HG03060 (cell line): ENCODE measurements around the gene CDH15.

ENCODE experiments used
- ATAC-seq: cut with Tn5 transposase; IDR thresholded peaks from one replicate; pipeline ENCODE4 v1.9.1; 2021; ENCODE audit warnings: low read depth, moderate number of reproducible peaks; ENCODE audit not compliant: unreplicated experiment

Gene CDH15, protein sequence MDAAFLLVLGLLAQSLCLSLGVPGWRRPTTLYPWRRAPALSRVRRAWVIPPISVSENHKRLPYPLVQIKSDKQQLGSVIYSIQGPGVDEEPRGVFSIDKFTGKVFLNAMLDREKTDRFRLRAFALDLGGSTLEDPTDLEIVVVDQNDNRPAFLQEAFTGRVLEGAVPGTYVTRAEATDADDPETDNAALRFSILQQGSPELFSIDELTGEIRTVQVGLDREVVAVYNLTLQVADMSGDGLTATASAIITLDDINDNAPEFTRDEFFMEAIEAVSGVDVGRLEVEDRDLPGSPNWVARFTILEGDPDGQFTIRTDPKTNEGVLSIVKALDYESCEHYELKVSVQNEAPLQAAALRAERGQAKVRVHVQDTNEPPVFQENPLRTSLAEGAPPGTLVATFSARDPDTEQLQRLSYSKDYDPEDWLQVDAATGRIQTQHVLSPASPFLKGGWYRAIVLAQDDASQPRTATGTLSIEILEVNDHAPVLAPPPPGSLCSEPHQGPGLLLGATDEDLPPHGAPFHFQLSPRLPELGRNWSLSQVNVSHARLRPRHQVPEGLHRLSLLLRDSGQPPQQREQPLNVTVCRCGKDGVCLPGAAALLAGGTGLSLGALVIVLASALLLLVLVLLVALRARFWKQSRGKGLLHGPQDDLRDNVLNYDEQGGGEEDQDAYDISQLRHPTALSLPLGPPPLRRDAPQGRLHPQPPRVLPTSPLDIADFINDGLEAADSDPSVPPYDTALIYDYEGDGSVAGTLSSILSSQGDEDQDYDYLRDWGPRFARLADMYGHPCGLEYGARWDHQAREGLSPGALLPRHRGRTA

DNA sequence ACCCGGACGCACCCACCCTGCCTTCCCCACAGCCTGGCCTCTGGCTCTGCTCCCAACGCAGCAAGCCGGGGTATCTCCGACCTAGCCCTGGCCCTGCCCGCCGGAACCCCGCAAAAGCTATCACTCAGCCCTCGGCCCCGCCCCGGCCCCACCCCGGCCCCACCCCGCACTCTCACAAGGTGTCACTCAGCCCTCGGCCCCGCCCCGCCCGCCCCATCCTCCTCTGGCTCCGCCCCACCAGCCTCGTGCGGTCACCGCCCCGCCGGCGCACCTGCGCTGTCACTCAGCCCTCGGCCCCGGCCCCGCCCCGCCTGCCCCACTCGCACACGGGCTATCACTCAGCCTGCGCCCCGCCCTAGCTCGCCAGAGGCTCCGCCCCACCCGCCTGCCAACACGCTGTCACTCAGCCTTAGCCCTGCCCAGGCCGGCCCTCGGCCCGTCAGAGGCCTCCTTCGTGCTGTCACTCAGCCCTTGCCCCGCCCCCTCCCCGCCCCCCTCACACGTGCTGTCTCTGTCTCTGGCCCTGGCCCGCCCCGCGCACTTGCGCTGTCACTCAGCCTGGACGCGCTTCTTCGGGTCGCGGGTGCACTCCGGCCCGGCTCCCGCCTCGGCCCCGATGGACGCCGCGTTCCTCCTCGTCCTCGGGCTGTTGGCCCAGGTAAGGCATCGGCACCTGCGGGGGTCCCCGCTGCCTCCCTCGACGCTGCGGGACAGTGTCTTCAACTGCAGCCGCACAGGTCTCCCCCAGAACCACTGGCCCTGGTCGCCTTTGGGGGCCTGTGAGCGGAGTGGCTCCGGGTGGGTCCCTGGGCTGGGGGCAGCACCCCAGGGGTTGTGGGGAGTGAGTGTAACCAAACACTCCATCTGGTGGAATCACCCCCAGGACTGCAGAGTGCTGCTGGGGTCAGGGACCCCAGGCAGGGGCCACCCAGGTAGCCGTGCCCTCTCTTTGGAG is at the start of gene CDH15:
CDH15 (plus strand) TSS at position 533 of the 955 bp plus-strand sequence; CDS start at position 617, 84 bp downstream.
- ATAC-seq: peak; percentile 48

DNA sequence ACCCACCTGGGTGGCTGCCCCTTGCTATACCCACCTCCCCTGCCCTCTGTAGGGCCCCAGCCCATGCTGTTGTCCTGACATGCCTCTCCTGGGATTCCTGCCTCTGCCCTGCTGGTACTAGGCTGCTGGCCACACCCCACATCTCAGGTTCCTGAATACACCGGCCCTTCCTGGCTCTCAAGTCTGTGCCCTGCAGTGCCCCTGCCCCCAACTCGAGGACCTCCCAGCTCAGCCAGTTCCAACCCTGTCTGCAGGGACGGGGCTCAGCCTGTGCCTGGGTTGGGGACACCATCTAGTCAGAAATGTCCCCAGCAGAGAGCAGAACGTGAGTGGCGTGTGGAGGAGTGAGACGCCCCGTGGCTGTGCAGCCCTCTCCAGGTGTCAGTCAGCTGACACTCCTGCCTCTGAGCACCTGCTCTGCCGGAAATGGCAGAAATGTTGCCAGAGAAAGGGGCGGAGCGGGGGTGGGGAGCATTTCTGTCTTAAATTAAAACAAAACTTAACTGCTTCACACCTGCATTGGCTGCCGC is 49.2 kb upstream of the CDH15 start:
- no peak for ATAC-seq

DNA sequence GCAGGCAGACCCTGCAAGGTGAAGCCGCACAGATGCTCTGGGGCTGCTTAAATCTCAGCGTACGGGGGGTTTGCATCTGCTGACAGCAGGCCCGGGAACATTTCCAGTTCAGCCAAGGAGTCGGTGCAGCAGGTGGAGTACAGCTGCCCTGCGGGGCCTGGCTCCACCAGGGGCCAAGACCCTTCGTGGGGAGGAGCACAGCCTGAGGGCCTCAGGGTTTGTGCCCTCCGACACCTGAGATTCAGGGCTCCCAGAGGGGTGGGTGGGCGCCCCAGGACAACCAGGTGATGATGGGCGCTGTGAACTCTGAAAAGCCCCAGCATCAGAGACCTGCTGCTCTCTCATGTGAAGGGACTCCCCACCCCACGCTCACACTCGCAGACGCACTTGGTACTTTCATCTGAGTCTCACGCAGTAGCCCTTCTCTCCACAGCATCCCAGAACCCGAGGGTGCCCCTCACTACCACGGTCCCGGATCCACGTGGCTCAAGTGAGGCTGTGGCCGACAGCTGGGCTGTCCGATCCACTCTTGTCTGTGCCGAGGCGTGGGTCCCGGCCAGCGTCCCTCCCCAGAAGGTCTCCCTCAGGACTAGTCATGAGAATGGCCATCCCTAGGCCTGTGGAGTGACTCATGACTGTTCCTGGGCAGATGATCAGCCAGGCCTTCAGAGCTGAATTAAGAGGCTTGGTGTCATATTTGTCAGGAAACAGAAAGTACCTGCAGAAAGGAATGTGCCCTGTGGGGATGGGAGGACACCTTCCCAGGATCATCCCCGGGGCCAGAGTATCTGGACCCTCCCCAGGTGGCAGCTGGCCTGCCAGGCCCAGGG is 48.3 kb upstream of the CDH15 start:
- no peak for ATAC-seq

DNA sequence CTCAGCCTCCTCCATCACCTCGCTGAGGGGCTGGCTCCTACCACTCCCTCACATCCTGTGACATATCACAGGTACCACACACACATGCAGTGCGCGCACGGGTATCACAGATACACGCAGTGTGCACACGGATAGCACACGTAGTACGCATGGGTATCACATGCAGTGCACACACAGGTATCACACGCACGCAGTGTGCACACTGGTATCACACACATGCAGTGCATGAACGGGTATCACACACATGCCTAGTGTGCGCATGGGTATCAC is 47.8 kb upstream of the CDH15 start:
- ATAC-seq: no peak

DNA sequence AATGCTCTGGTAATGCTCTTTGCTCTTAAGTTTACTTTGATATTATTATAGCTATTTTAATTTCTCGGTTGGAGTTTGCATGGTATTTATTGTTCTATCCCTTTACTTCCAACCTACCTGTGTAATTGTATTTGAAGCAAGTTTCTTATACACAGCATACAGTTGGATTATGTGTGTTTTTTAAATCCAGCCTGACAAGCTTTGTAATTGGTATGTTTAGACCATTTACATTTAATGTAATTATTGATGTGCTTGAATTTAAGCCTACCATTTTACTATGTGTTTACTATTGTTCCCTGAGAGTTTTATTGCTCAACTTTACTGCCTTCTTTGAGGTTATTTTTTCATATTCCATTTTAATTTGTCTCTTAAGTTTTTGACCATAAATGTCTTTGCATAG is 42.2 kb upstream of the CDH15 start:
- no peak for ATAC-seq

DNA sequence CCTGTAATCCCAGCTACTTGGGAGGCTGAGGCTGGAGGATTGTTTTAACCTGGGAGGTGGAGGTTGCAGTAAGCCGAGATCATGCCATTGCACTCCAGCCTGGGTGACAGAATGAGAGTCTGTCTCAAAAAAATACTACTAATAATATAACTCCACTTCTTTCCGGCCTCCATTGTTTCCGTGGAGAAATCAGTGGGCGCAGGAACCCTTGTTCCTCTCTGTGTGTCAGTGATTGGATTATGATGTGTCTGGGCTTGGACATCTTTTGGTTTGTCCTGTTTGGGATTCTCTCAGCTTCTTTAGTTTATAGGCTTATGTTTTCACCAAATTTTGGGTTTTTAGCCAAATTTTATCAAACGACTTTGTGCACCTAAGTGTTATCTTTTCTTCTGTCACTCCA is 41.1 kb upstream of the CDH15 start:
- no peak for ATAC-seq

DNA sequence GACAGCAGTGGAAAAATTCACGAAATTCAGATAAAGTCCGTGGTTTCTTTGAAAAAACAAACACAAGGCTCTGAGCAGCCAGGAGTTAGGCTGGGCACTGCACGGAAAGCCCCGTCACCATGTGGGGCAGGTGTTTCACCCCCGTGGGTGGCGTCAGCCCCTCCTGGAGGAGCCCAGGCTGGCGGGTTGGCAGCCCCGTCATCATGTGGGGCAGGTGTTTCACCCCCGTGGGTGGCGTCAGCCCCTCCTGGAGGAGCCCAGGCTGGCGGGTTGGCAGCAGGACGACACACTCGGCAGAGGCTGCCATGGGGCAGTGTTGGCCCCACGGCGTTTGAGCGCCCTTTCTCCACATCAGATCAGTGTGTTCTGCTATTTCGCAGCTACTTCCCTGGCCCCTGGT is 39.8 kb upstream of the CDH15 start:
- ATAC-seq: no peak

DNA sequence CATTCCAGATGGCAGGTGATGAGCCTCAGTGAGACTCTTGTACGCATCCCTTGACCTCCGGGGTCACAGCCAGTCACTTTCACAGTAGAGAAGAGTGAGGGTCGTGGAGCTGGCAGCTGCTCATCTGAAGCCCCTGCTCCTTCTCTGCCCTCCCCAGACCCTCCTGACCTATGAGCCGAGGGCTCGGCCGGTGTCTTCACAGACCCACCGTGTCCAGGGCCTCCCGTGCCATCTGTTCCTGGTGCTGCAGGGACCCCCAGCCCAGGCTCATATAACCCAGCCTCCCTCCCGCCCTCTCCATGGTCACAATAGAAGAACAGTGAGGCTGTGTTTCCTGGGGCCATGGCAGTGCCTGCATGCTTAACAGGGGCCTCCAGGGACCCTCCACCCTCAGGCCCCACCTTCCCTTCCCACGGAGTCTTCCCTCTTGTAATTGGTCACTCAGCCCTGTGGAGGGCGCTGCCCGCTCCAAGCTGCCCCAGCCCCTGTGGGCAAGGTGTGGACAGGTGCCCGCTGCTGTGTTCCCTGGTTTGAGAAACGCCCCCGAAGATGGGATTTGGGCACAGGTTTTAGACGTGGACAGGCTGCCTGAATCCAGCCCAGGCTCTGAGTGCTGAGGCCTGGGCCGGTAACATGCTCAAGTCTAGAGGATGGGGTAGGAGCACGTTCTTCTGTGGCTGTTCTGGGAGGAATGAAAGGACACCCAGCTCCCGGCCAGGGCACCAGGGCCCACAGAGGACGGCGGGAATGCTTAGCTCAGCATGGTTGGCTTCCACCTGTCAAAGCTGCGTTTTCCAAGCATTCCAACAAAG is 39.1 kb upstream of the CDH15 start:
- ATAC-seq: no peak

DNA sequence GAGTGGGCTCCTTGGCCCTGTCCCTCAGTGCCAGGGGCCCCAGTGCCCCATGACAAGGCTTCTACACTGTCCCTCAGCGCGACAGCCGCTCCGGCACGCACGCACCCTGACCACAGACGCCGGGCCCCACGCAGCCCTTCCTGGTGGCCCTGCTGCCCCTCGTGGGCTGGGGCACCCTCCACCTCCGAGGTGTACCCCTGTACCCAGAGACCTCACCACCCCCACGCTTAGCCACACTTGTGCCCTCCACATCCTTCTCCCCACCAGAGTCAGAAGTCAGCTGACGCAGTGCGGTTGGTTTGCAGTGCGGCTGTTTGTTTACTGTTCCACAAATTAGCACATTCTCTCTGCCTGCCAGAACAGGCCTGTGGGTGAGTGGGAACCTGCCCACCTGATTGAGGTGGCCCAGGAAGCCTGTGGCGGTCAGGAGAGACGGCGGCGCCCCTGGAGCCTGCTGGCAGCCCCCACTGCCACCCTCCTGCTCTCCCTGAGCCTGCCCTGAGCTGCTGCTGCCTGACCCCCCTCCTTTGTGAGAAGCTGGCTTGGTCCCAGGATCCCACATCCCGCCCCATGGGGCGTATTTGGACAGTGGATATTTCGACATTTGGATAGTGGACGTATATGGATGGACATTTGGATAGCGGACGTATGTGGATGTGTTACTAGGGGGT is 38.0 kb upstream of the CDH15 start:
- ATAC-seq: no peak

DNA sequence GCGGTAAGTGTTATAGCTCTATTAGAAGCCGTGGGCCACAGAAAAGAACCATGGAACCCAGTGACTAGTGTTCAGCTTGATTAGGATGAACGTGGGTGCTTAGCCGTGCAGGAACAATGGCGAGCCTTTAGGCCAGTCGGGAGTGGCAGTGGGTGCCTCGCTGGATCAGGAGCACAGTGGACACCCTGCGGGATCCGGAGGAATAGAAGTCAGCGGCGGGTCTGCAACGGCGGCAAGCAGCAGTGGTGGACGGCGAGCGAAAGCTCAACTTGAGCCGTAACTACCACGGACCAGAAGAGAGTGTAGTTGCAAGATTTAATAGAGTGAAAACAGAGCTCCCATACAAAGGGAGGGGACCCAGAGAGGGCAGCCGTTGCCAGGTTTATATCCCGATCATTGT is 37.3 kb upstream of the CDH15 start:
- no peak for ATAC-seq

DNA sequence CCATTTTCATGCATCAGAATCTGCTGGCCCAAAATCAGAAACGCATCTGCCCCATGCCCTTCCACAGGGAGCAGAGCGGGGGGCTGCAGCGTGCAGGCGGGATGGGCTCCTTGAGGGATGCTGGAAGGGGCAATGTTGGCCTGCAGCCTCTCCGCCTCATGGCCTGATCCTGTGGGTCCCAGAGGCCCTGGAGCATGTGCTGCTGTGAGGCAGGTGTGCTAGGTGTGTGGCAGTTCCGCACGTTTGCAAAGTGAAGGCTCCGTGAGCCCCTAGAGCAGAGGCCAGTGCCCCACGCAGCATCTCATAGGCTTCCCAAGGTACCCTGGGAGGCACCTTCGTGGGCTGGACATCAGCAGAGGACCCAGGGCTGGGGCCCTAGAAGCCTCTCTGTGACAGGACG is 36.4 kb upstream of the CDH15 start:
- no peak for ATAC-seq

DNA sequence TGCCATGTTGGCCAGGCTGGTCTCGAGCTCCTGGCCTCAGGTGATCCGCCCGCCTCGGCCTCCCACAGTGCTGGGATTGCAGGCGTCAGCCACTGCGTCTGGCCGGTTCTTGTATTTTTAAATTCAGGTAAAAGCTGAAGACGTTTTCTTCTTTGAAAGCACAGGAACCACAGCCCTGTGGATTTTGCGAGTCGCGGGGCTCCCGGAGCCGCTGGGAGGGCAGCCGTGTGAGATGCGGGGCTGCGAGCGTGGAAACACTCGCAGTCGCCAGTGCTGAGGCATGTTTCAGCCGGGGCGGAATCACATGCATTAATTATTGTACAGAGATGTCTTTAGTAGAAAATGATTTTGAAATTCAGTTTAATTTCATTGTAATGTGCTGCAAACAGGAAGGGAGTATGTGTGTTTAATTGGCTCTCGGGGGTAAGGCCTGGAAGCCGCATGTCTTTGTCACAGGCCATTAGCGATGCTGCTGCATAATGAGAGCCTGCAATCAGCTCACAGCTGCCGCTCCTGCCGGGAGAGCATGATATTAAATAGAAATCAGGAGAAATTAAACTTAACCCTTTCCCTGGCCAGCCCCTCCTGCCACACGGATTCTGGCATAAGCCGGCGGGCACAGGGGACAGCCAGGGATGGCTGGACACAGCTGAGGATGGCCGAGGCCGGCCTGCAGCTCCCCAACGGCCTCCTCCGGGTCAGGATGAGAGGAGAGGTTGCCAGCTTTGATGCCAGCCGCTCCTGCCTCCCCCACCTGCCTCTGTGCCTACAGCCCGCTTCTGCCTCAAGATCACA is 35.4 kb upstream of the CDH15 start:
- no peak for ATAC-seq

DNA sequence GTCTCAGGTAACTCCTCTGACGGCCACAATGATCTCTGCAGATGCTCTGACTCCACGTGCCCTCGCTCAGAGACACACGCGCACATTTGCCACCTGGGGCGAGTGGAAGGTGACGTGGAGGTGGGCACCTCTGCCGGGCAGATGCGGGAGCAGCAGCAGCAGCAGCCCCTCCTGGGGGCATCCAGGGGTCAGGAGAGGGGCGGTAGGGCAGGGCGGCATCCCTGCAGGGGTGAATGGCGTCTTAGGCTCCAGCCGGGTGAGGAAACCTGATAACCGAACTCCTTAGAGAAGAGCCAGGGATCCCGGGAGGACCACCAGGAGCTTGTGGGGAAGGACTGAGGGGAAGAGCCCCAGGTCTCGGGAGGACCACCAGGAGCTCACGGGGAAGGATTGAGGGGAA is 34.6 kb upstream of the CDH15 start:
- no peak for ATAC-seq

DNA sequence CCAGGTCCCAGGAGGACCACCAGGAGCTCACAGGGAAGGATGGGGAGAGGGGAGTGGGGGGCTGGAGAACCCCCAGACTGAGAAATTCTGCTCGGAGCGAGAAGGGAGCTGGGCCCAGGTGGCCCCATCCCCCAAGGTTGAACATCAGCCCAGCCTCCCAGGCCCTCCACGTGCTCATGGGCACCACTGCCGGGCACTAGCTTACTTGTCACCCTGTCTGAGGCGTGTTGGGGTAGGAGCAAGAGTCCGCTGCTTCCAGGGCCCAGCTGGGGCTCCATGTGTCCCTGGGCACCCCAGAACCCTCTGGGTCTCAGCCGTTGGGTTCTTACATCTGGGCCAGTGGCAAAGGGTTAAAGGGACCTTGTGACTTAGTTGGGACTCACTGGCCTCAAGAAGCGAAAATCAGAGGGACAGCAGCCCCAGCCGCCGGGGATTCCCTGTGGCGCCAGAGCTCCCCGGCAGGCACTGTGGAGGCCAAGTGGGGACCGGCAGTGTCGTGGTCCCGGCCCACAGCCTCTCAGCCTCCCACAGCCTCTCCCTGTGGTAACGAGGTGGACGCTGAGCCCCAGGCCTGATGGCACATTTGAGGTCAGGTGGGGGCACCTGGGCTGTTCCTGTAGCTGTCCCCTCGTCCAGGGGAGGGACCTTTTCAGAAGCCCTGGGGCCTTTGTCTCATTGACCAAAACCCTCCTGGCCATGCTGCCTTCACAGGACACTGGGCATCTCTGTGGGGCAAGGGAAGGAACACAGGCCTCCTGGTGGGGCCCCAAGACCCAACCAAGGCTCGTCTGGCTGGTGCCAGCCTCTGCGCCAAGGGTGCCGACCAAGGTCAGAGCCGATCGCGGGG is 33.7 kb upstream of the CDH15 start:
- no peak for ATAC-seq

DNA sequence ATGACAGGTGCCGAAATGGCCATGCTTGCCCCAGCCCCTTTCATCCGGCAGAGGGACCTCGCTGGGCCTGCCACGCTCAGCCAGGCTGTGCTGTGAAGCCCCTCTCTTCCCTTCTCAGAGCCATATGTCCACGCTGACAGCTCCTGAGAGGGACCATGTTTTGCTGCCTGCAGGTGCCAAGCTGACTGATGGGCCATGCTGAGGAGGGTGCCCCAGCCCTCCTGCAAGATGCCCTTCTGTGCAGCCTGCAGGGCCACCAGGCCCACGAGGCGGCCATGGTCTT is 33.1 kb upstream of the CDH15 start:
- no peak for ATAC-seq

DNA sequence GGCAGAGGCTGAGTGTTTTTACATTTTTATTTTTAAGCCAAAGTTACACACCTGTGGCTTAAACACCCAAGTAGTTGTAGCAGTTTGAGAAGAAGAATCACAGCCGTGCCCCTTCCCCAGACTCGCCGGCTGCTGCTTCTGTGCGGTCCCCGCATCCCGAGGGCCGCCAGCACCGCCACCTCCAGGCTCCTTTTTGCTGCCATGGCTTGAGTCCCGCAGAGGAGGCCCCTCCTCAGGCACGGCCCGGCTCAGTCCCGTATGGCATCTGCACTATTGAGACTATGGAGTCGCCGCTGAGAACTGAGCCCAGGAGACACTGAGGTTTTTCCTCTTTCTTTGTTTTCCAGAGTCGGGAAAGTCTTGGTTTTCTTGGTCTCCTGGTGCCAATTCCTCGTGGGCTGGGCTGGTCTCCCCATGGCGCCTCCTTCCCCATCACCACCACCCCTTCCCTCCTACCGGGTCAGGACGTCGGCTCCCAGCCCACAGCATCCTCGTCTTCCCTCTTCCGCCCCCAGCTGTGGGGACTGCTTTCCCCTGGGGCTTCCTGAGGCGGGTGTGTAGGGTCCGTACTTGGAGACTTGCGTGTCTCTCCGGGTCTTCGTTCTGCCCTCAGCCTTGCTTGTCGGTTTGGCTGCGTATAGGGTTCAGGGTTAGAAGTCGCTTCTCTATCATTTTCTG is 32.6 kb upstream of the CDH15 start:
- ATAC-seq: no peak
